ENCODE data around the gene VAMP3. TPM values are rescaled to one million over a fixed set of nuclear protein-coding genes. Genes with fewer than 3 reads are reported as not detected.

VAMP3 gene
- total RNA-seq, 1 donor from 2014 or later: 143 TPM

- no peak for ATAC-seq
- intact Hi-C loops (cut with DNase I): loop anchor here (10.0 kb wide), 1 partner anchor 951 kb away; no protein-coding TSS in a partner anchor
- no peak for DNase-seq (ENCODE audit: low spot score)
Observed at GRCh38 chr1:7795406-7795805, 24.3 kb downstream of the VAMP3 start.

GRCh38 chr1:7805460-7805859, 34.4 kb downstream of the VAMP3 start:
- ATAC-seq: no peak
- no peak for DNase-seq (ENCODE audit: low spot score)
- intact Hi-C loops (cut with DNase I): no loop called here

- intact Hi-C loops (cut with DNase I): no loop called here
- ATAC-seq: peak; percentile 50
Observed at GRCh38 chr1:7808253-7808844, 37.3 kb downstream of the VAMP3 start.

GRCh38 chr1:7809742-7810141, 38.6 kb downstream of the VAMP3 start:
- DNase-seq (ENCODE audit: low spot score) (no peak), ATAC-seq (no peak)
- intact Hi-C loops (cut with DNase I): no loop called here

More at GRCh38 chr1:7808253-7808844, 37.3 kb downstream of the VAMP3 start:
- DNase-seq (ENCODE audit: low spot score): no peak

- ATAC-seq (no peak), DNase-seq (ENCODE audit: low spot score) (no peak)
- intact Hi-C loops (cut with DNase I): no loop called here
Observed at GRCh38 chr1:7810395-7810794, 39.3 kb downstream of the VAMP3 start.

- ATAC-seq: no peak
- intact Hi-C loops (cut with DNase I): no loop called here
Observed at GRCh38 chr1:7811476-7811875, 40.4 kb downstream of the VAMP3 start.

GRCh38 chr1:7813677-7814373, 42.7 kb downstream of the VAMP3 start:
- no peak for ATAC-seq
- DNase-seq (ENCODE audit: low spot score): no peak
- intact Hi-C loops (cut with DNase I): no loop called here

More at GRCh38 chr1:7811476-7811875, 40.4 kb downstream of the VAMP3 start:
- DNase-seq (ENCODE audit: low spot score): no peak

- no peak for ATAC-seq
- intact Hi-C loops (cut with DNase I): no loop called here
- no peak for DNase-seq (ENCODE audit: low spot score)
Observed at GRCh38 chr1:7821282-7821681, 50.2 kb downstream of the VAMP3 start.

GRCh38 chr1:7824701-7825100, 53.6 kb downstream of the VAMP3 start:
- intact Hi-C loops (cut with DNase I): no loop called here
- DNase-seq (ENCODE audit: low spot score) (no peak), ATAC-seq (no peak)

GRCh38 chr1:7826363-7826762, 55.3 kb downstream of the VAMP3 start:
- intact Hi-C loops (cut with DNase I): no loop called here
- no peak for DNase-seq (ENCODE audit: low spot score)

GRCh38 chr1:7827126-7827955, 56.2 kb downstream of the VAMP3 start:
- ATAC-seq (peak; percentile 67), DNase-seq (ENCODE audit: low spot score) (no peak)
- intact Hi-C loops (cut with DNase I): no loop called here

More at GRCh38 chr1:7826363-7826762, 55.3 kb downstream of the VAMP3 start:
- ATAC-seq: no peak

Other genes starting within 250 kb of the VAMP3 start
- 72.0 TPM for gene PER3, start 13.0 kb downstream of the VAMP3 start, total RNA-seq
- not detected for gene UTS2, start 81.8 kb downstream of the VAMP3 start, total RNA-seq
- 0.27 TPM for gene TNFRSF9, start 169.5 kb downstream of the VAMP3 start, total RNA-seq
- gene PARK7, start 190.4 kb downstream of the VAMP3 start, total RNA-seq: 249 TPM